Trophoblast cell (in vitro differentiated cells and primary cell): ENCODE measurements around the gene DPP6.

Source experiments
- DNase-seq, 2 donors: peaks; one replicate each; pipeline ENCODE4 v3.0.0-alpha.2; 2016
- H2AFZ ChIP-seq: 2 replicates; pipeline ENCODE4 v1.6.1; 2013; ENCODE audit warnings: low read length, moderate library complexity, mild to moderate bottlenecking; ENCODE audit not compliant: insufficient read depth, poor library complexity
- H2AK5ac ChIP-seq: 2 replicates; pipeline ENCODE4 v1.6.1; 2013; ENCODE audit warnings: mild to moderate bottlenecking, low read length
- H2BK120ac ChIP-seq: 2 replicates; pipeline ENCODE4 v1.6.1; 2013; ENCODE audit warnings: low read length, mild to moderate bottlenecking, moderate library complexity; ENCODE audit not compliant: insufficient read depth, poor library complexity
- H2BK12ac ChIP-seq: 2 replicates; pipeline ENCODE4 v1.6.1; 2013; ENCODE audit warnings: mild to moderate bottlenecking, low read length, moderate library complexity
- H2BK5ac ChIP-seq: 2 replicates; pipeline ENCODE4 v1.6.1; 2013; ENCODE audit warnings: low read length, low read depth, moderate library complexity, mild to moderate bottlenecking; ENCODE audit not compliant: poor library complexity
- H3K14ac ChIP-seq: 2 replicates; pipeline ENCODE4 v1.6.1; 2013; ENCODE audit warnings: mild to moderate bottlenecking, low read length
- H3K18ac ChIP-seq: 2 replicates; pipeline ENCODE4 v1.6.1; 2013; ENCODE audit warnings: mild to moderate bottlenecking, low read length
- H3K23ac ChIP-seq: 2 replicates; pipeline ENCODE4 v1.6.1; 2013; ENCODE audit warnings: low read length
- H3K27ac ChIP-seq: 2 replicates; pipeline ENCODE4 v1.5.1; 2013; ENCODE audit warnings: low read depth, mild to moderate bottlenecking, inconsistent platforms, low read length, moderate library complexity
- H3K27me3 ChIP-seq: 2 replicates; pipeline ENCODE4 v1.6.1; 2013; ENCODE audit warnings: inconsistent platforms, mild to moderate bottlenecking, low read length, moderate library complexity; ENCODE audit not compliant: insufficient read depth
- H3K36me3 ChIP-seq, 2 experiments: 1 replicate in 1 of 2; 2 replicates in 1 of 2; pipeline ENCODE4 v1.6.1; 2013; ENCODE audit warnings: low read length in 2 of 2, mild to moderate bottlenecking in 2 of 2, moderate library complexity in 1 of 2; ENCODE audit not compliant: insufficient read depth in 2 of 2, control insufficient read depth in 1 of 2
- H3K4ac ChIP-seq: 2 replicates; pipeline ENCODE4 v1.6.1; 2013; ENCODE audit warnings: low read depth, mild to moderate bottlenecking, low read length, moderate library complexity
- H3K4me1 ChIP-seq, 2 experiments: 1 replicate in 1 of 2; 2 replicates in 1 of 2; pipeline ENCODE4 v1.6.1; 2013; ENCODE audit warnings: low read length in 2 of 2, mild to moderate bottlenecking in 2 of 2, moderate library complexity in 1 of 2; ENCODE audit not compliant: insufficient read depth in 2 of 2, control insufficient read depth in 1 of 2
- H3K4me2 ChIP-seq: 2 replicates; pipeline ENCODE4 v1.6.1; 2013; ENCODE audit warnings: inconsistent platforms, mild to moderate bottlenecking, low read length, moderate library complexity
- H3K4me3 ChIP-seq: 2 replicates; pipeline ENCODE4 v1.5.1; 2013; ENCODE audit warnings: mild to moderate bottlenecking, low read depth, low read length, inconsistent platforms
- H3K79me1 ChIP-seq: one replicate; pipeline ENCODE4 v1.6.1; 2013; ENCODE audit warnings: low read length
- H3K79me2 ChIP-seq: 2 replicates; pipeline ENCODE4 v1.6.1; 2013; ENCODE audit warnings: low read length, mild to moderate bottlenecking; ENCODE audit not compliant: control insufficient read depth, insufficient read depth, poor library complexity
- H3K9ac ChIP-seq: 2 replicates; pipeline ENCODE4 v1.6.1; 2013; ENCODE audit warnings: mild to moderate bottlenecking, low read length
- H3K9me3 ChIP-seq: 2 replicates; pipeline ENCODE4 v1.6.1; 2013; ENCODE audit warnings: low read depth, mild to moderate bottlenecking, control low read depth, inconsistent platforms, low read length; ENCODE audit not compliant: insufficient read depth
- H4K12ac ChIP-seq: 2 replicates; pipeline ENCODE4 v1.6.1; 2013; ENCODE audit warnings: low read depth, mild to moderate bottlenecking, low read length, moderate library complexity
- H4K8ac ChIP-seq: 2 replicates; pipeline ENCODE4 v1.6.1; 2013; ENCODE audit warnings: low read depth, mild to moderate bottlenecking, low read length, moderate library complexity
- H4K91ac ChIP-seq: one replicate; pipeline ENCODE4 v1.6.1; 2013; ENCODE audit warnings: low read depth, mild to moderate bottlenecking, low read length, moderate library complexity
- WGBS: extraction: QIAGEN DNeasy Blood & Tissue Kit; methylation state at CpG from one replicate; pipeline ENCODE4 v1.1.7; 2013; ENCODE audit warnings: missing lambda C conversion rate; ENCODE audit not compliant: insufficient read length, insufficient coverage; ENCODE audit errors: extremely low coverage; 5-methylcytosine and 5-hydroxymethylcytosine counted together

DPP6 gene

DNA sequence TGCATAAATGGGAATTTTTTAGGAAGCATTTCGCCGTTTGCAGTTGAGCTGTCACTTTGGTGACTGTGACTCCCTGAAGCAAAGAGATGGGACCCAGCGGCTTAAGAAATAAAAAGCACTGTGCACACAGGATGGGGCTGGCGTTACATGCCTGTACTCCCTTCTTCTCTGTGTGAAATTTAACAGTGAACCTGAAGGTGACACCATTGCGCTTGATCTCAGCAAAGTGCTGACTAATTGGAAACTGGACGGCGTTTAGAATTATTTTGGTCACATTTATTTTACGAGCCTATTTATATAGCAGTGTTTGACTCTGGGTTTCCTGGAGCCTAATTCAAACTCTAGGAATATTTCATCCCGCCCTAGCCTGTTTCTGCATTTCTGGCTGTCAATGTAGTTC is 804.5 kb downstream of the DPP6 start:
- Histone ChIP-seq H2AFZ (no peak overlapping the region), H3K9ac (no peak overlapping the region), H4K91ac (no peak overlapping the region), H3K9me3 (peaks cover 1% of the 10 kb centered on the region), H4K12ac (no peak overlapping the region), H2BK120ac (no peak overlapping the region), H3K23ac (no peak overlapping the region), H4K8ac (no peak overlapping the region), H3K79me1 (no peaks in the 10 kb centered on the region), H3K27me3 (no peaks in the 10 kb centered on the region), H3K18ac (no peak overlapping the region), H3K4me1 (peaks cover 0 to 8% of the 10 kb centered on the region in 2 experiments), H3K79me2 (no peaks in the 10 kb centered on the region), H3K4me2 (no peak overlapping the region), H2BK5ac (no peak overlapping the region), H3K4ac (no peak overlapping the region), H3K36me3 (no peaks in the 10 kb centered on the region), H3K27ac (no peak overlapping the region), H3K14ac (no peak overlapping the region), H2BK12ac (no peak overlapping the region), H3K4me3 (no peak overlapping the region), H2AK5ac (no peak overlapping the region)
- no peak for DNase-seq
- no CpG with 5 or more reads among the region's 9 CpGs for WGBS

- Histone ChIP-seq H3K4ac (no peak overlapping the region), H2BK120ac (no peak overlapping the region), H4K91ac (no peak overlapping the region), H3K27me3 (no peaks in the 10 kb centered on the region), H3K27ac (no peak overlapping the region), H2BK12ac (no peak overlapping the region), H3K23ac (no peak overlapping the region), H4K12ac (no peak overlapping the region), H3K79me1 (no peaks in the 10 kb centered on the region), H2BK5ac (no peak overlapping the region), H3K18ac (no peak overlapping the region), H2AFZ (no peak overlapping the region), H3K14ac (no peak overlapping the region), H2AK5ac (no peak overlapping the region), H3K79me2 (no peaks in the 10 kb centered on the region), H3K9ac (no peak overlapping the region), H3K9me3 (peaks cover 1% of the 10 kb centered on the region), H4K8ac (no peak overlapping the region), H3K4me2 (no peak overlapping the region), H3K4me3 (no peak overlapping the region), H3K36me3 (no peaks in the 10 kb centered on the region), H3K4me1 (peaks cover 0 to 8% of the 10 kb centered on the region in 2 experiments)
- WGBS, result no CpG with 5 or more reads among the region's 3 CpGs
- DNase-seq, result no peak
Measured at GRCh38 chr7:154857240-154857639, 805.0 kb downstream of the DPP6 start.

- no peaks in the 10 kb centered on the region for H3K79me2 ChIP-seq
- no peaks in the 10 kb centered on the region for H3K27me3 ChIP-seq
- DNase-seq, result peak; percentile 62 to 80
- no peak overlapping the region for H2AK5ac ChIP-seq
- H3K4me2 ChIP-seq, result no peak overlapping the region
- no peak overlapping the region for H2BK5ac ChIP-seq
- H3K4ac ChIP-seq, result no peak overlapping the region
- H3K14ac ChIP-seq, result no peak overlapping the region
- H3K23ac ChIP-seq, result no peak overlapping the region
- H3K18ac ChIP-seq, result no peak overlapping the region
- no peak overlapping the region for H2BK120ac ChIP-seq
- H3K27ac ChIP-seq, result no peak overlapping the region
- no peak overlapping the region for H3K9ac ChIP-seq
- H3K9me3 ChIP-seq, result no peaks in the 10 kb centered on the region
- WGBS, result no CpG with 5 or more reads among the region's 27 CpGs
- H2BK12ac ChIP-seq, result no peak overlapping the region
- H4K8ac ChIP-seq, result no peak overlapping the region
- peaks cover 0 to 8% of the 10 kb centered on the region in 2 experiments for H3K4me1 ChIP-seq
- no peak overlapping the region for H4K12ac ChIP-seq
- no peak overlapping the region for H3K4me3 ChIP-seq
- no peaks in the 10 kb centered on the region for H3K36me3 ChIP-seq
- H4K91ac ChIP-seq, result no peak overlapping the region
- no peaks in the 10 kb centered on the region for H3K79me1 ChIP-seq
- H2AFZ ChIP-seq, result no peak overlapping the region
Measured at GRCh38 chr7:154857728-154858681, 805.8 kb downstream of the DPP6 start.

DNA sequence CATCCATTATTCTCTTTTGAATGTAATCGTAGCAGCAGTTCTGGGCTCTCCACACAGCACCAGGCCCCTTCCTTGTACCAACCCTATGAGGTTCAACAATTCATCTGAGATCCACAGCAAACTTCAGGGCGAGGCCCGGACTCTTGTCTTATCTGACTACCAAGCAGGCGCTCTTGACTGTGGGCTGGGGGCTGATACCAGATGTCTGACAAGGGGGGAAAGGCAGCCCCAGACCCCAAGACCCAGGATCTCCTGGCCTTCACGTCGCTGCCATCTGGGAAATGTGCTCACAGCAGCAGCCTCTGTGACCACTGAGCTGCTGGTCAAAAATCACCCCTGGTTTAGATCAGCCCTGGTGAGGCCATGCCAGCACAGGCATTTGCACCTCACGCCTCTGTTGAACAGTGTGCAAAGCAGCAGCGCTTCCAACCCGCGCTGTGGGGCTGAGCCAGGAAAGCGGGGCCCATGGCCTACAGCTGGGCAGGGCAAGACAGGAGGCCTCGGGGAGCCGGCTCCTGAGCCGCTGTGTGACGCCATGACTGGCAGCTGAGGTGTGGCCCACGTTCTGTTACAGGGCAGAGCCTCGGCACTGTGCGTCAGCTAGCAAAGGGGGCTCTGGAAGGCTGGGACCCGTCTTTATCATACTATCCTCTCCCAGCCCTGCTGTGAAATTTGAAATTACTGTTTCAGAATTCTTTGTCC is 806.8 kb downstream of the DPP6 start:
- no peak overlapping the region for H3K14ac ChIP-seq
- no peak overlapping the region for H3K4ac ChIP-seq
- no peak overlapping the region for H3K27ac ChIP-seq
- H3K79me1 ChIP-seq, result no peaks in the 10 kb centered on the region
- no peak overlapping the region for H2AFZ ChIP-seq
- no peak overlapping the region for H2AK5ac ChIP-seq
- no peak overlapping the region for H3K18ac ChIP-seq
- no peaks in the 10 kb centered on the region for H3K79me2 ChIP-seq
- no peak overlapping the region for H3K23ac ChIP-seq
- H3K27me3 ChIP-seq, result no peaks in the 10 kb centered on the region
- H2BK5ac ChIP-seq, result no peak overlapping the region
- H4K8ac ChIP-seq, result no peak overlapping the region
- DNase-seq, result no peak
- H2BK12ac ChIP-seq, result no peak overlapping the region
- no peak overlapping the region for H3K9ac ChIP-seq
- no peak overlapping the region for H2BK120ac ChIP-seq
- no CpG with 5 or more reads among the region's 19 CpGs for WGBS
- no peak overlapping the region for H4K12ac ChIP-seq
- H3K9me3 ChIP-seq, result no peaks in the 10 kb centered on the region
- peaks cover 0 to 8% of the 10 kb centered on the region in 2 experiments for H3K4me1 ChIP-seq
- H3K4me3 ChIP-seq, result no peak overlapping the region
- H4K91ac ChIP-seq, result no peak overlapping the region
- no peaks in the 10 kb centered on the region for H3K36me3 ChIP-seq
- H3K4me2 ChIP-seq, result no peak overlapping the region
